DND-41 (cell line): ENCODE data around the gene TDRD9.

Source experiments
- ATAC-seq: fragments of 200-7000 bp; cut with Tn5 transposase; 3 replicates; pipeline ENCODE4 v1.9.1; 2021; ENCODE audit warnings: low read depth; ENCODE audit not compliant: insufficient read depth
- DNase-seq: peaks from one replicate; pipeline ENCODE4 v3.0.0-alpha.2; 2020
- H2AFZ ChIP-seq: 2 replicates; pipeline ENCODE4 v1.6.0; 2012; ENCODE audit warnings: low read depth, low read length
- H3K27ac ChIP-seq: 2 replicates; pipeline ENCODE4 v1.5.1; 2012; ENCODE audit warnings: low read length, inconsistent platforms
- H3K27me3 ChIP-seq: fragments of 200-600 bp; sonication (generic); 2 replicates; pipeline ENCODE4 v1.6.0; 2012; ENCODE audit warnings: low read length, mild to moderate bottlenecking, inconsistent platforms; ENCODE audit not compliant: insufficient read depth, poor library complexity
- H3K36me3 ChIP-seq: 2 replicates; pipeline ENCODE4 v1.5.1; 2012; ENCODE audit warnings: low read length, inconsistent platforms; ENCODE audit not compliant: insufficient read depth
- H3K4me1 ChIP-seq: 2 replicates; pipeline ENCODE4 v1.5.1; 2012; ENCODE audit warnings: mild to moderate bottlenecking, low read length; ENCODE audit not compliant: insufficient read depth
- H3K4me2 ChIP-seq: 2 replicates; pipeline ENCODE4 v1.6.0; 2012; ENCODE audit warnings: mild to moderate bottlenecking, moderate library complexity, low read length, inconsistent platforms; ENCODE audit not compliant: insufficient read depth
- H3K4me3 ChIP-seq, 2 experiments: fragments of 200-600 bp in 1 of 2; shearing (Covaris generic) in 1 of 2; 2 replicates each; pipeline ENCODE4 v1.5.1; 2012 to 2016; ENCODE audit warnings: inconsistent platforms in 2 of 2, low read length in 2 of 2, mild to moderate bottlenecking in 2 of 2, low read depth in 1 of 2, moderate library complexity in 1 of 2
- H3K79me2 ChIP-seq: 2 replicates; pipeline ENCODE4 v1.6.0; 2012; ENCODE audit warnings: low read length, inconsistent platforms; ENCODE audit not compliant: insufficient read depth
- H3K9ac ChIP-seq: 2 replicates; pipeline ENCODE4 v1.6.0; 2012; ENCODE audit warnings: low read depth, mild to moderate bottlenecking, inconsistent platforms, low read length, moderate library complexity
- H3K9me3 ChIP-seq: 2 replicates; pipeline ENCODE4 v1.5.1; 2012; ENCODE audit warnings: low read length, moderate library complexity, mild to moderate bottlenecking, inconsistent platforms; ENCODE audit not compliant: insufficient read depth, severe bottlenecking
- H4K20me1 ChIP-seq: 2 replicates; pipeline ENCODE4 v1.6.0; 2012; ENCODE audit warnings: low read length; ENCODE audit not compliant: insufficient read depth
- EZH2 ChIP-seq: IDR thresholded peaks from 3 replicates; pipeline ENCODE4 v1.6.1; 2012; ENCODE audit warnings: borderline replicate concordance, low read depth, mild to moderate bottlenecking, moderate library complexity, low read length, inconsistent platforms; ENCODE audit not compliant: severe bottlenecking
- TF ChIP-seq, protein P1 (sequence below): IDR thresholded peaks from 2 replicates; pipeline ENCODE4 v1.5.1; 2012; ENCODE audit warnings: borderline replicate concordance, low read length, moderate library complexity, mild to moderate bottlenecking; ENCODE audit not compliant: poor library complexity, severe bottlenecking; ENCODE audit errors: extremely low read depth

TDRD9 gene

GRCh38 chr14:104090071-104090748, 162.0 kb downstream of the TDRD9 start:
- Histone ChIP-seq H3K9ac (no peak overlapping the region), H4K20me1 (no peaks in the 10 kb centered on the region; the same call in 1 of the 2 replicates), H3K4me1 (no peaks in the 10 kb centered on the region), H3K9me3 (no peaks in the 10 kb centered on the region), H3K4me3 (no peak overlapping the region), H3K79me2 (no peaks in the 10 kb centered on the region), H3K4me2 (no peak overlapping the region), H3K27me3 (no peaks in the 10 kb centered on the region), H2AFZ (no peak overlapping the region), H3K27ac (no peak overlapping the region), H3K36me3 (no peaks in the 10 kb centered on the region)
- no peak for ATAC-seq
- no peak for DNase-seq
- TF ChIP-seq, protein P1, sequence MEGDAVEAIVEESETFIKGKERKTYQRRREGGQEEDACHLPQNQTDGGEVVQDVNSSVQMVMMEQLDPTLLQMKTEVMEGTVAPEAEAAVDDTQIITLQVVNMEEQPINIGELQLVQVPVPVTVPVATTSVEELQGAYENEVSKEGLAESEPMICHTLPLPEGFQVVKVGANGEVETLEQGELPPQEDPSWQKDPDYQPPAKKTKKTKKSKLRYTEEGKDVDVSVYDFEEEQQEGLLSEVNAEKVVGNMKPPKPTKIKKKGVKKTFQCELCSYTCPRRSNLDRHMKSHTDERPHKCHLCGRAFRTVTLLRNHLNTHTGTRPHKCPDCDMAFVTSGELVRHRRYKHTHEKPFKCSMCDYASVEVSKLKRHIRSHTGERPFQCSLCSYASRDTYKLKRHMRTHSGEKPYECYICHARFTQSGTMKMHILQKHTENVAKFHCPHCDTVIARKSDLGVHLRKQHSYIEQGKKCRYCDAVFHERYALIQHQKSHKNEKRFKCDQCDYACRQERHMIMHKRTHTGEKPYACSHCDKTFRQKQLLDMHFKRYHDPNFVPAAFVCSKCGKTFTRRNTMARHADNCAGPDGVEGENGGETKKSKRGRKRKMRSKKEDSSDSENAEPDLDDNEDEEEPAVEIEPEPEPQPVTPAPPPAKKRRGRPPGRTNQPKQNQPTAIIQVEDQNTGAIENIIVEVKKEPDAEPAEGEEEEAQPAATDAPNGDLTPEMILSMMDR: no peak
- no peak for TF ChIP-seq EZH2

DNA sequence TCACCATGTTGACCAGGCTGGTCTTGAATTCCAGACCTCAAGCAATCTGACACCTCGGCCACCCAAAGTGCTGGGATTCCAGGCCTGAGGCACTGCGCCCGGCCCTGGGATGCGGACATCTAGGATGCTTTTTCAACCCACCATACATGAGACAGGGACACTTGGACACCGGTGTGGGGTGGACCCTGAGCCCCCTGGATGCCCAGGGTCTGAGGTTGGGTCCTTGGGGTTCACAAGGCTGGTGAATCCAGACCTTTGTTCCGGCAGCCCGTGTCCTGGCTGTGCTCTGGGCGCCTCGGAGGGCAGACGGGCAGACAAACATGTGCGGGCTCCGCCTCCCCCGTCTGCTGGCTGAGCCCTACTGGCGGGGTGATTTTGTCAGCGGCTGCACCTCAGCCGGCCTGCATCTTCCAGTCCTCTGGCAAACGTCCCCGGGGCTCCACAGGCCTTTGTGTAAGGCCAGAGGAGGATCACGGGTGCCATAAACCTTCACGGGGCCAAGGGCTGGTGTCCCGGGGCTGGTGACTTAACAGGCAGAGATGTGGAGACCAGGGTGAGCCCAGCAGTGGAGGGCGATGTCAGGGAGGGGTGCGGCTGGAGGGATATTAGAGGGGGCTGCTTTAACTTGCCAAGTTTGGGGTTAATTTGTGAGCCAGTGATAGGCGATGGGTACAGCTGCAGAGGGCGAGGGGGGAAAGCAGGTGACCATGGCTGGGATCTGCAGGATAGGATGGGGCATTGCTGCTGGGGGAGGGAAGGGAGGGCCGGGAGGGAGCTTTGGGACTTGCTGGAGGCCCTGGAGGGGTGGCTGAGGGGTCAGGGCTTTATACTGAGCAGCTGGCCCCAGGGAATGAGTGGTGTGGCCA, 163.0 kb downstream of the TDRD9 start:
- no peak for DNase-seq
- no peak overlapping the region for H3K27ac ChIP-seq

GRCh38 chr14:104091927-104092771, 163.9 kb downstream of the TDRD9 start:
- no peaks in the 10 kb centered on the region; the same call in 1 of the 2 replicates for H4K20me1 ChIP-seq
- no peak overlapping the region for H3K4me3 ChIP-seq
- no peaks in the 10 kb centered on the region for H3K9me3 ChIP-seq
- TF ChIP-seq, protein P1: no peak
- TF ChIP-seq EZH2: no peak
- no peak overlapping the region for H2AFZ ChIP-seq
- H3K4me2 ChIP-seq: no peak overlapping the region
- H3K4me1 ChIP-seq: no peaks in the 10 kb centered on the region
- H3K9ac ChIP-seq: no peak overlapping the region
- no peaks in the 10 kb centered on the region for H3K36me3 ChIP-seq
- DNase-seq (no peak), ATAC-seq (no peak)
- no peaks in the 10 kb centered on the region for H3K27me3 ChIP-seq
- H3K27ac ChIP-seq: no peak overlapping the region
- no peaks in the 10 kb centered on the region for H3K79me2 ChIP-seq

More for the DNA sequence above, 163.0 kb downstream of the TDRD9 start:
- no peaks in the 10 kb centered on the region for H3K27me3 ChIP-seq
- H4K20me1 ChIP-seq: no peaks in the 10 kb centered on the region; the same call in 1 of the 2 replicates
- no peak overlapping the region for H3K4me3 ChIP-seq
- H3K9me3 ChIP-seq: no peaks in the 10 kb centered on the region
- TF ChIP-seq, protein P1: no peak
- no peak for TF ChIP-seq EZH2
- ATAC-seq: no peak
- no peak overlapping the region for H2AFZ ChIP-seq
- H3K4me1 ChIP-seq: no peaks in the 10 kb centered on the region
- no peak overlapping the region for H3K9ac ChIP-seq
- H3K79me2 ChIP-seq: no peaks in the 10 kb centered on the region
- H3K4me2 ChIP-seq: no peak overlapping the region
- no peaks in the 10 kb centered on the region for H3K36me3 ChIP-seq
